Osteoblast (primary cell): ENCODE results near the gene GUCA1A. TPM values are rescaled to one million over a fixed set of nuclear protein-coding genes. Genes with fewer than 3 reads are reported as not detected.

Experiments used
- DNase-seq: peaks from one replicate; pipeline ENCODE4 v3.0.0; 2011; ENCODE audit warnings: low spot score, mixed read lengths; ENCODE audit not compliant: insufficient read length; ENCODE audit errors: missing footprints
- H2AFZ ChIP-seq: 2 replicates; pipeline ENCODE4 v1.6.0; 2011; ENCODE audit warnings: mild to moderate bottlenecking, low read length
- H3K27ac ChIP-seq: 2 replicates; pipeline ENCODE4 v1.5.1; 2011; ENCODE audit warnings: mild to moderate bottlenecking, low read depth, low read length, moderate library complexity
- H3K27me3 ChIP-seq: 2 replicates; pipeline ENCODE4 v1.6.0; 2012; ENCODE audit warnings: mild to moderate bottlenecking, control low read depth, inconsistent platforms, low read length, moderate library complexity; ENCODE audit not compliant: insufficient read depth
- H3K36me3 ChIP-seq: 2 replicates; pipeline ENCODE4 v1.5.1; 2011; ENCODE audit warnings: mild to moderate bottlenecking, low read length, control low read depth, moderate library complexity; ENCODE audit not compliant: insufficient read depth
- H3K4me1 ChIP-seq: 2 replicates; pipeline ENCODE4 v1.5.1; 2011; ENCODE audit warnings: mild to moderate bottlenecking, low read length, control low read depth, moderate library complexity; ENCODE audit not compliant: insufficient read depth
- H3K4me2 ChIP-seq: 2 replicates; pipeline ENCODE4 v1.6.0; 2011; ENCODE audit warnings: mild to moderate bottlenecking, low read length; ENCODE audit not compliant: insufficient read depth
- H3K4me3 ChIP-seq: fragments of 200-600 bp; sonication (generic); 3 replicates; pipeline ENCODE4 v1.5.1; 2012; ENCODE audit warnings: mild to moderate bottlenecking, low read length, inconsistent platforms; ENCODE audit not compliant: insufficient read depth
- H3K79me2 ChIP-seq: 2 replicates; pipeline ENCODE4 v1.6.0; 2012; ENCODE audit warnings: mild to moderate bottlenecking, low read length, control low read depth, inconsistent platforms; ENCODE audit not compliant: insufficient read depth
- H3K9me3 ChIP-seq: 2 replicates; pipeline ENCODE4 v1.5.1; 2011; ENCODE audit warnings: low read depth, low read length, control low read depth
- H4K20me1 ChIP-seq: 2 replicates; pipeline ENCODE4 v1.6.0; 2012; ENCODE audit warnings: mild to moderate bottlenecking, low read length, control low read depth; ENCODE audit not compliant: insufficient read depth
- CTCF ChIP-seq: IDR thresholded peaks from 2 replicates; pipeline ENCODE4 v1.5.1; 2011; ENCODE audit warnings: mild to moderate bottlenecking, low read depth, low read length, moderate library complexity; ENCODE audit errors: extremely low read depth
- total RNA-seq: library from RNA; depleted of rRNA; stranded (reverse); fragments of >200 nt; gene quantifications from 2 replicates; pipeline ENCODE4 v1.2.3, GENCODE V29; 2012

The GUCA1A gene
- total RNA-seq, 1 donor = not detected

- no peak for TF ChIP-seq CTCF
- Histone ChIP-seq H3K4me2 (no peak overlapping the region), H3K27ac (no peak overlapping the region), H3K4me3 (no peak overlapping the region), H3K79me2 (peaks cover 1% of the 10 kb centered on the region), H3K36me3 (peaks cover 1% of the 10 kb centered on the region), H4K20me1 (no peaks in the 10 kb centered on the region), H2AFZ (no peak overlapping the region), H3K27me3 (no peaks in the 10 kb centered on the region), H3K4me1 (peaks cover 29% of the 10 kb centered on the region), H3K9me3 (no peaks in the 10 kb centered on the region)
- no peak for DNase-seq
Observed at GRCh38 chr6:42222448-42222847, 49.3 kb downstream of the GUCA1A start.

- Histone ChIP-seq H3K27me3 (no peaks in the 10 kb centered on the region), H2AFZ (no peak overlapping the region), H3K4me2 (peak overlapping the region; percentile 59), H3K27ac (peak overlapping the region; percentile 13), H3K4me3 (peak overlapping the region; percentile 18), H3K36me3 (peaks cover 12% of the 10 kb centered on the region), H3K79me2 (no peaks in the 10 kb centered on the region), H4K20me1 (no peaks in the 10 kb centered on the region), H3K4me1 (peaks cover 27% of the 10 kb centered on the region), H3K9me3 (no peaks in the 10 kb centered on the region)
- TF ChIP-seq CTCF = no peak
- DNase-seq = peak; percentile 92
Observed at GRCh38 chr6:42224222-42225028, 51.3 kb downstream of the GUCA1A start.

GRCh38 chr6:42225029-42225339 is 51.8 kb downstream of the GUCA1A start:
- Histone ChIP-seq H3K79me2 (no peaks in the 10 kb centered on the region), H3K4me3 (no peak overlapping the region), H3K4me2 (peak overlapping the region; percentile 59), H3K9me3 (no peaks in the 10 kb centered on the region), H2AFZ (no peak overlapping the region), H3K27me3 (no peaks in the 10 kb centered on the region), H3K27ac (no peak overlapping the region), H3K36me3 (peaks cover 12% of the 10 kb centered on the region), H4K20me1 (no peaks in the 10 kb centered on the region), H3K4me1 (peaks cover 27% of the 10 kb centered on the region)
- no peak for DNase-seq
- TF ChIP-seq CTCF = no peak

GRCh38 chr6:42225419-42225818 is 52.3 kb downstream of the GUCA1A start:
- DNase-seq = no peak
- H3K79me2 ChIP-seq = no peaks in the 10 kb centered on the region
- H3K9me3 ChIP-seq = no peaks in the 10 kb centered on the region
- no peak overlapping the region for H3K4me2 ChIP-seq
- H4K20me1 ChIP-seq = no peaks in the 10 kb centered on the region
- peaks cover 12% of the 10 kb centered on the region for H3K36me3 ChIP-seq
- no peak for TF ChIP-seq CTCF
- no peak overlapping the region for H3K27ac ChIP-seq
- peaks cover 27% of the 10 kb centered on the region for H3K4me1 ChIP-seq
- H2AFZ ChIP-seq = no peak overlapping the region
- no peaks in the 10 kb centered on the region for H3K27me3 ChIP-seq
- no peak overlapping the region for H3K4me3 ChIP-seq
